SK-N-SH treated with all-trans-retinoic acid at 6 μM for 48 hours (cell line): Measurements from ENCODE around the gene NEAT1.

Source experiments
- ATAC-seq: fragments of 200-7000 bp; cut with Tn5 transposase; 3 replicates; pipeline ENCODE4 v1.9.1; 2020; ENCODE audit warnings: mild to moderate bottlenecking, moderate library complexity
- ARNTL ChIP-seq: fragments of 450-650 bp; formaldehyde crosslinking; IDR thresholded peaks from 2 replicates; pipeline ENCODE4 v1.5.0; 2020; ENCODE audit warnings: low read depth, mild to moderate bottlenecking, moderate library complexity, borderline replicate concordance
- BACH2 ChIP-seq: fragments of 250-450 bp; sonication (Bioruptor Pico); IDR thresholded peaks from 2 replicates; pipeline ENCODE4 v1.9.0; 2021; ENCODE audit warnings: mild to moderate bottlenecking, borderline replicate concordance
- CREB5 ChIP-seq: fragments of 250-450 bp; sonication (Bioruptor Pico); IDR thresholded peaks from 2 replicates; pipeline ENCODE4 v1.5.1; 2020; ENCODE audit warnings: low read depth, mild to moderate bottlenecking, moderate library complexity
- CSDC2 ChIP-seq: fragments of 250-450 bp; sonication (Bioruptor Pico); IDR thresholded peaks from 2 replicates; pipeline ENCODE4 v1.5.0; 2020; ENCODE audit warnings: mild to moderate bottlenecking, moderate library complexity
- CSRNP3 ChIP-seq: fragments of 250-450 bp; sonication (Bioruptor Pico); IDR thresholded peaks from 2 replicates; pipeline ENCODE4 v1.5.1; 2021; ENCODE audit warnings: mild to moderate bottlenecking, moderate library complexity
- ESRRG ChIP-seq: fragments of 250-450 bp; sonication (Bioruptor Pico); IDR thresholded peaks from 2 replicates; pipeline ENCODE4 v1.6.1; 2021; ENCODE audit warnings: mild to moderate bottlenecking
- GLIS3 ChIP-seq: fragments of 250-450 bp; sonication (Bioruptor Pico); IDR thresholded peaks from 2 replicates; pipeline ENCODE4 v1.5.0; 2020; ENCODE audit warnings: mild to moderate bottlenecking, moderate library complexity
- ISL1 ChIP-seq: fragments of 250-450 bp; sonication (Bioruptor Pico); IDR thresholded peaks from 2 replicates; pipeline ENCODE4 v2.1.2; 2022; ENCODE audit warnings: mild to moderate bottlenecking, moderate library complexity
- PATZ1 ChIP-seq: fragments of 250-450 bp; sonication (Bioruptor Pico); IDR thresholded peaks from 2 replicates; pipeline ENCODE4 v1.8.0; 2020; ENCODE audit warnings: mild to moderate bottlenecking, moderate library complexity, borderline replicate concordance
- POU6F1 ChIP-seq: fragments of 250-450 bp; sonication (Bioruptor Pico); IDR thresholded peaks from 2 replicates; pipeline ENCODE4 v1.8.0; 2021; ENCODE audit warnings: low read depth, mild to moderate bottlenecking, moderate library complexity, borderline replicate concordance
- PPARA ChIP-seq: fragments of 250-450 bp; sonication (Bioruptor Pico); IDR thresholded peaks from 2 replicates; pipeline ENCODE4 v1.5.0; 2020; ENCODE audit warnings: mild to moderate bottlenecking, borderline replicate concordance
- RARB ChIP-seq: fragments of 250-450 bp; sonication (Bioruptor Pico); IDR thresholded peaks from 2 replicates; pipeline ENCODE4 v1.8.0; 2021; ENCODE audit warnings: mild to moderate bottlenecking, moderate library complexity
- SNAI2 ChIP-seq: fragments of 250-450 bp; sonication (Bioruptor Pico); IDR thresholded peaks from 2 replicates; pipeline ENCODE4 v1.5.0; 2020; ENCODE audit warnings: mild to moderate bottlenecking, moderate library complexity
- TSHZ2 ChIP-seq: fragments of 250-450 bp; sonication (Bioruptor Pico); IDR thresholded peaks from 2 replicates; pipeline ENCODE4 v1.5.0; 2020; ENCODE audit warnings: mild to moderate bottlenecking, moderate library complexity
- ZC3H10 ChIP-seq: fragments of 250-450 bp; sonication (Bioruptor Pico); IDR thresholded peaks from 2 replicates; pipeline ENCODE4 v1.5.1; 2021; ENCODE audit warnings: mild to moderate bottlenecking, moderate library complexity
- ZFP3 ChIP-seq: fragments of 250-450 bp; sonication (Bioruptor Pico); IDR thresholded peaks from 2 replicates; pipeline ENCODE4 v1.5.0; 2020; ENCODE audit warnings: mild to moderate bottlenecking, moderate library complexity
- ZFP30 ChIP-seq: fragments of 450-650 bp; formaldehyde crosslinking; IDR thresholded peaks from 2 replicates; pipeline ENCODE4 v1.5.0; 2022; ENCODE audit warnings: mild to moderate bottlenecking, moderate library complexity
- ZNF565 ChIP-seq: fragments of 450-650 bp; formaldehyde crosslinking; conservative IDR thresholded peaks from 2 replicates; pipeline ENCODE4 v1.5.0; 2020; ENCODE audit warnings: low read depth, mild to moderate bottlenecking, moderate library complexity
- ZNF70 ChIP-seq: fragments of 450-650 bp; formaldehyde crosslinking; IDR thresholded peaks from 2 replicates; pipeline ENCODE4 v1.5.0; 2020; ENCODE audit warnings: mild to moderate bottlenecking, moderate library complexity
- ZNF8 ChIP-seq: fragments of 450-650 bp; formaldehyde crosslinking; IDR thresholded peaks from 2 replicates; pipeline ENCODE4 v1.5.0; 2020; ENCODE audit warnings: mild to moderate bottlenecking, moderate library complexity

The NEAT1 gene

GRCh38 chr11:65478388-65479183, 56.0 kb downstream of the NEAT1 start (continued):
- TF ChIP-seq ISL1 (CRISPR knock-in tag) (no peak), ARNTL (no peak), PPARA (CRISPR knock-in tag) (no peak)

GRCh38 chr11:65479184-65480145, 56.9 kb downstream of the NEAT1 start:
- ATAC-seq, result peak; percentile 63

GRCh38 chr11:65482306-65482850, 59.8 kb downstream of the NEAT1 start:
- TF ChIP-seq ZFP3 (no peak), SNAI2 (CRISPR knock-in tag) (no peak), GLIS3 (CRISPR knock-in tag) (no peak), ZNF70 (CRISPR knock-in tag) (no peak), ZC3H10 (CRISPR knock-in tag) (no peak), ZNF8 (CRISPR knock-in tag) (no peak), TSHZ2 (CRISPR knock-in tag) (no peak), PPARA (CRISPR knock-in tag) (no peak), POU6F1 (CRISPR knock-in tag) (no peak), PATZ1 (no peak), ZFP30 (CRISPR knock-in tag) (no peak), CSRNP3 (CRISPR knock-in tag) (no peak), RARB (CRISPR knock-in tag) (no peak), ZNF565 (CRISPR knock-in tag) (no peak), ARNTL (no peak), ISL1 (CRISPR knock-in tag) (no peak), CREB5 (CRISPR knock-in tag) (no peak), CSDC2 (CRISPR knock-in tag) (no peak), BACH2 (CRISPR knock-in tag) (no peak)
- no peak for ATAC-seq

More at GRCh38 chr11:65479184-65480145, 56.9 kb downstream of the NEAT1 start:
- TF ChIP-seq PATZ1 (peak; percentile 44; the same call in 1 of the 2 replicates), ZFP3 (peak; percentile 63; the same call in 1 of the 2 replicates), ESRRG (CRISPR knock-in tag) (no peak)
